Activated T-cell treated with anti-CD3 and anti-CD28 coated beads for 48 hours (primary cell): Measurements from ENCODE around the gene NCOR1.
"Not testable (repeated sequence)": the region's sequence is repeated elsewhere in the genome, so short reads cannot be mapped to it uniquely, and the experiment has no call there.

Experiments used
- DNase-seq: peaks from one replicate; pipeline ENCODE4 v3.0.0-alpha.2; 2020; ENCODE audit warnings: low read depth

The NCOR1 gene

GRCh38 chr17:16148596-16148995 is 66.7 kb downstream of the NCOR1 start:
- no peak for DNase-seq

GRCh38 chr17:16145319-16145890 is 69.9 kb downstream of the NCOR1 start:
- not testable (repeated sequence) for DNase-seq

- no peak for DNase-seq
Observed at GRCh38 chr17:16141685-16142084, 73.6 kb downstream of the NCOR1 start.

- DNase-seq = no peak
Observed at GRCh38 chr17:16140854-16141253, 74.5 kb downstream of the NCOR1 start.

- DNase-seq = no peak
Observed at GRCh38 chr17:16135461-16135860, 79.9 kb downstream of the NCOR1 start.

- no peak for DNase-seq
Observed at GRCh38 chr17:16131593-16131992, 83.7 kb downstream of the NCOR1 start.

- DNase-seq = no peak
Observed at GRCh38 chr17:16129441-16130205, 85.7 kb downstream of the NCOR1 start.

GRCh38 chr17:16123531-16123930 is 91.8 kb downstream of the NCOR1 start:
- no peak for DNase-seq

- DNase-seq = no peak
Observed at GRCh38 chr17:16122697-16123434, 92.5 kb downstream of the NCOR1 start.

- DNase-seq = no peak
Observed at GRCh38 chr17:16121915-16122314, 93.4 kb downstream of the NCOR1 start.

GRCh38 chr17:16120937-16121336 is 94.4 kb downstream of the NCOR1 start:
- no peak for DNase-seq

GRCh38 chr17:16117149-16117548 is 98.2 kb downstream of the NCOR1 start:
- DNase-seq = no peak

GRCh38 chr17:16115077-16115698 is 100.1 kb downstream of the NCOR1 start:
- not testable (repeated sequence) for DNase-seq

GRCh38 chr17:16108871-16109270 is 106.5 kb downstream of the NCOR1 start:
- DNase-seq = no peak

GRCh38 chr17:16108386-16108785 is 106.9 kb downstream of the NCOR1 start:
- DNase-seq = no peak

GRCh38 chr17:16107165-16107770 is 108.1 kb downstream of the NCOR1 start:
- DNase-seq = no peak

- DNase-seq = no peak
Observed at GRCh38 chr17:16106161-16106891, 109.0 kb downstream of the NCOR1 start.

- DNase-seq = no peak
Observed at GRCh38 chr17:16104189-16104588, 111.1 kb downstream of the NCOR1 start.

GRCh38 chr17:16101440-16101839 is 113.9 kb downstream of the NCOR1 start:
- DNase-seq = no peak

GRCh38 chr17:16100737-16101400 is 114.5 kb downstream of the NCOR1 start:
- DNase-seq = no peak

GRCh38 chr17:16091773-16092172 is 123.6 kb downstream of the NCOR1 start:
- no peak for DNase-seq
